DOHH2 (cell line): ENCODE measurements around the gene PAQR5.
A peak's percentile ranks its signal among the peaks of the same experiment; 100 is the strongest.

ENCODE experiments used
- H3F3A ChIP-seq: fragments of 200-600 bp; sonication (generic), shearing (Covaris generic); 2 replicates; pipeline ENCODE4 v1.6.0; 2016; ENCODE audit warnings: antibody characterized with exemption, mild to moderate bottlenecking; ENCODE audit not compliant: control insufficient read depth, insufficient read depth
- H3K27ac ChIP-seq: fragments of 200-600 bp; sonication (generic); 2 replicates; pipeline ENCODE4 v1.5.1; 2014; ENCODE audit warnings: low read depth, mild to moderate bottlenecking, low read length, moderate library complexity
- H3K27me3 ChIP-seq: fragments of 200-600 bp; sonication (generic); 2 replicates; pipeline ENCODE4 v1.6.1; 2014; ENCODE audit warnings: mild to moderate bottlenecking, low read length, mixed read lengths; ENCODE audit not compliant: control insufficient read depth
- H3K36me3 ChIP-seq: fragments of 200-600 bp; sonication (generic); 2 replicates; pipeline ENCODE4 v1.6.1; 2014; ENCODE audit warnings: mild to moderate bottlenecking, low read length, moderate library complexity, mixed read lengths; ENCODE audit not compliant: control insufficient read depth
- H3K4me1 ChIP-seq: fragments of 200-600 bp; sonication (generic); 2 replicates; pipeline ENCODE4 v1.6.1; 2014; ENCODE audit warnings: mild to moderate bottlenecking, low read length, mixed read lengths; ENCODE audit not compliant: control insufficient read depth
- H3K4me2 ChIP-seq: fragments of 200-600 bp; sonication (generic); 2 replicates; pipeline ENCODE4 v1.6.0; 2014; ENCODE audit warnings: mild to moderate bottlenecking, low read length, moderate library complexity
- H3K4me3 ChIP-seq: fragments of 200-600 bp; sonication (generic); 2 replicates; pipeline ENCODE4 v1.5.1; 2014; ENCODE audit warnings: mild to moderate bottlenecking, low read length, mixed read lengths
- H3K79me2 ChIP-seq: fragments of 200-600 bp; sonication (generic); 2 replicates; pipeline ENCODE4 v1.6.1; 2014; ENCODE audit warnings: mild to moderate bottlenecking, low read length, mixed read lengths; ENCODE audit not compliant: control insufficient read depth
- H3K9me2 ChIP-seq: fragments of 200-600 bp; sonication (generic); replicated peaks from 2 replicates; pipeline ENCODE4 v1.6.1; 2014; ENCODE audit warnings: mild to moderate bottlenecking, low read length, mixed read lengths; ENCODE audit not compliant: control insufficient read depth
- H3K9me3 ChIP-seq: fragments of 200-600 bp; sonication (generic); 2 replicates; pipeline ENCODE4 v1.6.1; 2014; ENCODE audit warnings: antibody characterized with exemption, low read length, mixed read lengths; ENCODE audit not compliant: control insufficient read depth, insufficient read depth
- H4K20me1 ChIP-seq: fragments of 200-600 bp; sonication (generic); 2 replicates; pipeline ENCODE4 v1.6.0; 2014; ENCODE audit warnings: low read depth, mild to moderate bottlenecking, antibody characterized with exemption, low read length, moderate library complexity; ENCODE audit not compliant: control insufficient read depth, insufficient read depth
- EZH2phosphoT487 ChIP-seq: fragments of 200-600 bp; sonication (generic); IDR thresholded peaks from 2 replicates; pipeline ENCODE4 v1.6.1; 2017; ENCODE audit warnings: borderline replicate concordance, mild to moderate bottlenecking, antibody characterized with exemption, low read length, moderate library complexity, mixed read lengths
- TF ChIP-seq, protein P1 (sequence below): fragments of 200-600 bp; sonication (generic); IDR thresholded peaks from one replicate; pipeline ENCODE4 v1.5.1; 2014; ENCODE audit warnings: antibody characterized with exemption, mild to moderate bottlenecking, low read depth, low read length; ENCODE audit not compliant: poor library complexity, severe bottlenecking

Gene PAQR5

DNA sequence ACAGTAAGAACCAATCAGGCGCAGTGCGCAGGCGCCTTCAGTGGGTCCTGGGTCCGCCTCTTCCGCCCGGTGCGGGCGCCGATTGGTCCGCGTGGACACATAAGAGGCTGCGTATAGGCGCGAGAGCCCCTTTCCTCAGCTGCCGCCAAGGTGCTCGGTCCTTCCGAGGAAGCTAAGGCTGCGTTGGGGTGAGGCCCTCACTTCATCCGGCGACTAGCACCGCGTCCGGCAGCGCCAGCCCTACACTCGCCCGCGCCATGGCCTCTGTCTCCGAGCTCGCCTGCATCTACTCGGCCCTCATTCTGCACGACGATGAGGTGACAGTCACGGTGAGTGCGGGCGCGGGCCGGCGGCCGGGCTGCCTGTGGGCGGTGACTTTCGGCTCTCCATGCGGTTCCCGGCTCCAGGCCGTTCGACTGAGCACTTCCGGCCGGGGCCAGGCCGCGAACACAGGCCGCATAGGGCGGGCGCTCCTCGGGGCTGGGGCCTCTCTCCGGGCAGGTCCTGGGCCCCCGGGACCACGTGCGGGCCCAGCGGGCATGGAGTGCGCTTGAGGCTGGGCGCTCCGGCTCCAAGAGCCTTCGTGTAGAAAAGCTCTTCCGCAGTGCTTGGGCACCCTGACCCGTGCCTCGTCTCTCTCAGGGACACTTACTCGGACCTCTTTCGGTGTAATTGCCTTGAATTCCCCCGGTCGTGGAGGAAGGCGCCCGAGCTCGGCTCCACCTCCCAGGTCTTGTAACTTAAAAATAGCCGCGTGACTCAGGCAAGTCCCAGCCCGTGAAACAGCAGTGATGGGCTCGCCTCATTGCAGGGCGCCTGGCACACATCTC lies 154.2 kb downstream of the PAQR5 start, which contains the start of gene RPLP1:
RPLP1 (plus strand) TSS at position 127 of the 830 bp plus-strand sequence; CDS start at position 258, 131 bp downstream.
- Histone ChIP-seq H3K36me3 (peaks cover 58% of the 10 kb centered on the region), H3K4me3 (peak within 1 kb of the TSS; percentile 93), H4K20me1 (peaks cover 36% of the 10 kb centered on the region), H3K9me2 (no peaks in the 10 kb centered on the region), H3K9me3 (no peaks in the 10 kb centered on the region), H3K27me3 (no peaks in the 10 kb centered on the region), H3K79me2 (peaks cover 41% of the 10 kb centered on the region), H3K4me2 (peak within 1 kb of the TSS; percentile 88), H3K4me1 (peaks cover 29% of the 10 kb centered on the region), H3K27ac (peak within 1 kb of the TSS; percentile 75), H3F3A (peaks cover 58% of the 10 kb centered on the region)
- TF ChIP-seq EZH2phosphoT487 = no peak
- TF ChIP-seq, protein P1, sequence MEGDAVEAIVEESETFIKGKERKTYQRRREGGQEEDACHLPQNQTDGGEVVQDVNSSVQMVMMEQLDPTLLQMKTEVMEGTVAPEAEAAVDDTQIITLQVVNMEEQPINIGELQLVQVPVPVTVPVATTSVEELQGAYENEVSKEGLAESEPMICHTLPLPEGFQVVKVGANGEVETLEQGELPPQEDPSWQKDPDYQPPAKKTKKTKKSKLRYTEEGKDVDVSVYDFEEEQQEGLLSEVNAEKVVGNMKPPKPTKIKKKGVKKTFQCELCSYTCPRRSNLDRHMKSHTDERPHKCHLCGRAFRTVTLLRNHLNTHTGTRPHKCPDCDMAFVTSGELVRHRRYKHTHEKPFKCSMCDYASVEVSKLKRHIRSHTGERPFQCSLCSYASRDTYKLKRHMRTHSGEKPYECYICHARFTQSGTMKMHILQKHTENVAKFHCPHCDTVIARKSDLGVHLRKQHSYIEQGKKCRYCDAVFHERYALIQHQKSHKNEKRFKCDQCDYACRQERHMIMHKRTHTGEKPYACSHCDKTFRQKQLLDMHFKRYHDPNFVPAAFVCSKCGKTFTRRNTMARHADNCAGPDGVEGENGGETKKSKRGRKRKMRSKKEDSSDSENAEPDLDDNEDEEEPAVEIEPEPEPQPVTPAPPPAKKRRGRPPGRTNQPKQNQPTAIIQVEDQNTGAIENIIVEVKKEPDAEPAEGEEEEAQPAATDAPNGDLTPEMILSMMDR = no peak

DNA sequence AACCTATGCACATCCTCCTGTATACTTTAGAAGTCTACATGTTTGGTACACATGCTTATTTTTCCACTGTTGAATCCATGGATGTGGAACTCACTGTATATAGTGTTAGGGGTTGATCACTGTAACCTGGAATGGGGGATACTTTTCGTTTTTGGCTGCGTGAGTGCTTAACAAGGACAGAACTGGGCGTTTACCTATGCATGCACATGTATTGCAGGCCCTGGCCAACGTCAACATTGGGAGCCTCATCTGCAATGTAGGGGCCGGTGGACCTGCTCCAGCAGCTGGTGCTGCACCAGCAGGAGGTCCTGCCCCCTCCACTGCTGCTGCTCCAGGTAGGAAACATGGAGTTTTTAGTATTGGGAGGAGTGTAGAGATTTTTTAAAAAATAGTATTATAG lies 156.2 kb downstream of the PAQR5 start:
- no peaks in the 10 kb centered on the region for H3K9me2 ChIP-seq
- no peak for TF ChIP-seq EZH2phosphoT487
- TF ChIP-seq, protein P1 = no peak
- peaks cover 68% of the 10 kb centered on the region for H3F3A ChIP-seq
- H3K27me3 ChIP-seq = no peaks in the 10 kb centered on the region
- H3K4me2 ChIP-seq = peak overlapping the region; percentile 88
- no peaks in the 10 kb centered on the region for H3K9me3 ChIP-seq
- H3K27ac ChIP-seq = no peak overlapping the region
- peaks cover 41% of the 10 kb centered on the region for H3K79me2 ChIP-seq
- peaks cover 36% of the 10 kb centered on the region for H4K20me1 ChIP-seq
- peaks cover 29% of the 10 kb centered on the region for H3K4me1 ChIP-seq
- H3K36me3 ChIP-seq = peaks cover 51% of the 10 kb centered on the region
- H3K4me3 ChIP-seq = peak overlapping the region; percentile 93

DNA sequence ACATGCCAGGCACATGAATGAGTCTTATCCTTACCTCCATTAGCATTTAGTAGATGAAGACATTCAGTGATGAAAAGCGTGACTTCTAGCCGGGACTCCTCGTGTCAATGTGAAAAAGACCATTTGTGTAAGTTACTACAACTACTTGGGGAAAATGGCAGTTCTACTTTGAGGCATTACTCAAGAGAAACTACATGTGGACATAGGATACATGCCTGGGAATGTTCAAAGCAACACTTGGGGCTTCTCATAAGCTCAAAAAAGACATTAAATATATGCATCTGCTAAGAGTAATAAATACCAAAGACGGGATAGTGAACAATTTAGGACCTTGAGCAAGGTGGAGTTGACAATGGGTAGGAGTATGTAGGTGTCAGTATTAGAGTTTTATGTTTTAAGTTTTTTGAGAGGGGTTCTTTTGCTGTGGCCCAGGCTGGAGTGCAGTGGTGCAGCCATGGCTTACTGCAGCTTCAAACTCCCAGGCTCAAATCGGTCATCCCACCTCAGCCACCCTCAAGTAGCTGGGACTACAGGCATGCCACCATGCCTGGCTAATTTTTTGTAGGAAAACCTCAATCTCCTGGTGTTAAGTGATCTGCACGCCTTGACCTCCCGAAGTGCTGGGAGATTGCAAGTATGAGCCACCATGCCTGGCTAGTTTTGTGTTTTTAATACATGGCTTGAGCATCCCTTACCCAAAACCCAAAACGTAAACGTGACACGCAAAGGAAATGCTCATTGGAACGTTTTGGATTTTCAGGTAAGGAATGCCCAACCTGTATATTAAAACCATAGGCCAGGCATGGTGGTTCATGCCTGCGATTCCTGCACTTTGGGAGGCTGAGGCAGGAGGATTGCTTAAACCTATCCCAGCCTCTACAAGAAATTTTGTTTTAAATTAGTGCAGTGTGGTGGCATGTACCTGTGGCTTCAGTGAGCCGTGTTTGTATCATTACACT lies 157.8 kb downstream of the PAQR5 start:
- no peak overlapping the region for H3K27ac ChIP-seq
- peaks cover 39% of the 10 kb centered on the region for H3K79me2 ChIP-seq
- no peak overlapping the region for H3K4me2 ChIP-seq
- H3K9me3 ChIP-seq = no peaks in the 10 kb centered on the region
- no peaks in the 10 kb centered on the region for H3K9me2 ChIP-seq
- H3K4me3 ChIP-seq = no peak overlapping the region
- H3F3A ChIP-seq = peaks cover 73% of the 10 kb centered on the region
- TF ChIP-seq, protein P1 = no peak
- TF ChIP-seq EZH2phosphoT487 = no peak
- peaks cover 36% of the 10 kb centered on the region for H4K20me1 ChIP-seq
- H3K4me1 ChIP-seq = peaks cover 24% of the 10 kb centered on the region
- peaks cover 51% of the 10 kb centered on the region for H3K36me3 ChIP-seq
- no peaks in the 10 kb centered on the region for H3K27me3 ChIP-seq
